NB4 (cell line): ENCODE data around the gene RYR2.

ENCODE experiments used
- DNase-seq: peaks from one replicate; pipeline ENCODE4 v3.0.0; 2010; ENCODE audit warnings: low read depth
- H3K4me3 ChIP-seq: one replicate; pipeline ENCODE4 v1.5.1; 2011; ENCODE audit warnings: mild to moderate bottlenecking, low read depth, low read length, moderate library complexity
- MYC ChIP-seq: IDR thresholded peaks from 2 replicates; pipeline ENCODE4 v1.6.1; 2011; ENCODE audit warnings: low read depth, low read length
- POLR2A ChIP-seq: IDR thresholded peaks from 2 replicates; pipeline ENCODE4 v1.6.1; 2011; ENCODE audit warnings: mild to moderate bottlenecking; ENCODE audit not compliant: insufficient read length; ENCODE audit errors: extremely low read depth
- TF ChIP-seq, protein P1 (sequence below): IDR thresholded peaks from one replicate; pipeline ENCODE4 v1.5.1; 2012; ENCODE audit warnings: low read depth, low read length
- TF ChIP-seq, protein P2 (sequence below): IDR thresholded peaks from 2 replicates; pipeline ENCODE4 v1.6.1; 2011; ENCODE audit warnings: low read depth, low read length

RYR2 gene

DNA sequence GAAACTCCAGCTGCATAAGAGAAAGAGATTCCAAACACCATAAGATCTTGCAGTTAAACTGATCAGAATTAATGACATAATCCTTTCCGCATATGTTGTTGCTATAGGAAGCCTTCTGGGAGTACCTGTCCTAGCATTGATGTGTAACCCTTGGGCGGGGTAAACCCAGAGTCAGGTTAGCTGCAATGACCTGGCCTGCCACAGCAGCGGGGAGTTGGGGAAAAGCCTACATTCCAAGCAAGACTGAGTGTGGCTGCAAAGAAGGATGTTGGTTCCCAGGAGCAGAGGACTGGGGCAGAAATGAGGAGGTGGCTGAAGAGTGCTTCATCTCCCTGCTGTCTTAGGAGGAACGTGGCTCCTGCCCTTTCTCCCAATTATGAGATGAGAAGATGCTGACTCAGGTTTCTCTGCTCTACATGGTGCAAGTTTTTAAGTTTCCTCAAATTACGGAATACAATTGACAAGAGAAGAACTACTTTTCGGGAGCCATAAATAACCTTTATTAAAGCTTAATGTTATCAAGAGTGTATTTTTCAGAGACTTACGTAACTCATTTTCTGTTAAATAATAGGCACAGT lies 142.1 kb downstream of the RYR2 start:
- no peak for DNase-seq
- no peak overlapping the region for H3K4me3 ChIP-seq
- TF ChIP-seq, protein P1, sequence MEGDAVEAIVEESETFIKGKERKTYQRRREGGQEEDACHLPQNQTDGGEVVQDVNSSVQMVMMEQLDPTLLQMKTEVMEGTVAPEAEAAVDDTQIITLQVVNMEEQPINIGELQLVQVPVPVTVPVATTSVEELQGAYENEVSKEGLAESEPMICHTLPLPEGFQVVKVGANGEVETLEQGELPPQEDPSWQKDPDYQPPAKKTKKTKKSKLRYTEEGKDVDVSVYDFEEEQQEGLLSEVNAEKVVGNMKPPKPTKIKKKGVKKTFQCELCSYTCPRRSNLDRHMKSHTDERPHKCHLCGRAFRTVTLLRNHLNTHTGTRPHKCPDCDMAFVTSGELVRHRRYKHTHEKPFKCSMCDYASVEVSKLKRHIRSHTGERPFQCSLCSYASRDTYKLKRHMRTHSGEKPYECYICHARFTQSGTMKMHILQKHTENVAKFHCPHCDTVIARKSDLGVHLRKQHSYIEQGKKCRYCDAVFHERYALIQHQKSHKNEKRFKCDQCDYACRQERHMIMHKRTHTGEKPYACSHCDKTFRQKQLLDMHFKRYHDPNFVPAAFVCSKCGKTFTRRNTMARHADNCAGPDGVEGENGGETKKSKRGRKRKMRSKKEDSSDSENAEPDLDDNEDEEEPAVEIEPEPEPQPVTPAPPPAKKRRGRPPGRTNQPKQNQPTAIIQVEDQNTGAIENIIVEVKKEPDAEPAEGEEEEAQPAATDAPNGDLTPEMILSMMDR, result no peak
- TF ChIP-seq, protein P2, sequence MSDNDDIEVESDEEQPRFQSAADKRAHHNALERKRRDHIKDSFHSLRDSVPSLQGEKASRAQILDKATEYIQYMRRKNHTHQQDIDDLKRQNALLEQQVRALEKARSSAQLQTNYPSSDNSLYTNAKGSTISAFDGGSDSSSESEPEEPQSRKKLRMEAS, result no peak
- TF ChIP-seq POLR2A (no peak), MYC (no peak)

DNA sequence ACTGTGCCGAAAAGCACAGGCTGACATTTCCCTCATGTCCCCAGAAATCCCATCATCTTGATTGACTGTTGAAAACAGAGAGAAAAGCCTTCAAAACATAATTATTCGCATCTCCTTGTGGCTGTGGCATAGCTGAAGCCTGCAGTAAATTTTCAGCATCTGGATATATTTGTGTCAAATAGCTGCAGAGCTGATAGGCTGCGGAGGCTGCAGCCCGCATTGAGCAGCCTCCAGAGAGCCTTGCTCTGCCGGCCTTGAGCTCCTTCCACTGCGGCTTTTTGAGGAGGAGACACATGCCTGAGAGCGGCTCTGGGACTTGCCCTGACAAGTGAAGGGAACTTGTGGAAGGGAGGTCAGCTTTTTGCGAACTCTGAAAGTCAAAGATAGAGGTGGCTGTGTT lies 144.7 kb downstream of the RYR2 start:
- TF ChIP-seq, protein P2, result no peak
- no peak for TF ChIP-seq POLR2A
- TF ChIP-seq MYC, result no peak
- TF ChIP-seq, protein P1, result no peak
- DNase-seq, result no peak
- H3K4me3 ChIP-seq, result no peak overlapping the region

DNA sequence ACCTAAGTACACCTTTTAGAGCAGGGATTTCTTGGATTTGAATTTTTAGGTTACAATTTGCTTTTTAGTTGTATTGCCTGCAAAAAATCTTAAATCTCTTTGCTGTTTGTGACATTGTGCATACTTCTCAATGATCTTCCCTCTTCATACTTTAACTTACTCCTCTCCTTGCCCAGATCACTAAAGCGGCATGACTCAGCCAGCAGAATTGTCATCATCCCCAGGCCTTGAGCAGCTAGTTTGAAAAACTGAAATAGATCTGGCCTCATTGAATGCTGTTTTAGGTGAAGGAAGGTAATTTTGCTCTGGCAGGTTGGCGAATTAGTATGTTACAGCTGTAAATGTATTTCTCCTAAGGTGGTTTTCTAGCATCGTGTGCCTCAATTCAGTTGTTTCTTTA lies 145.9 kb downstream of the RYR2 start:
- no peak for DNase-seq
- no peak overlapping the region for H3K4me3 ChIP-seq
- TF ChIP-seq, protein P2, result no peak
- TF ChIP-seq MYC (no peak), POLR2A (no peak)
- TF ChIP-seq, protein P1, result no peak

DNA sequence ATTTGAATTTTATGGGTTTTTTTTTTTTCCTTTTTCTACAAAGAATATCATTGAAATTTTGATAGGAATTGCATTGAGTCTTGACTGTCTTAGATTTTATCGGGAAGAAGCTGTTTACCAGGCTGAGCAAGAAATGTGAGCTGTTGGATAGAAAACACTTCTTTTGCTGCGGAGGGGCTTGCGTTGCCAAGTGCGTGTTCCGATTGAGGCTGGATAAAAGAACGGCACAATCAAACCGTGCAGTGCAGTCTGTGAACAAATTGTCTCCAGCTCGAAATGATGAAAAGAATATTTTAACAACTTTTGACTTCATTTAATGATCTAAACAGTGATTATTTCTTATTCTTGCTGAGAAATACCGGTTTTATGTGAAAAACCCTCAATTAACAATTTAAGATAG lies 149.4 kb downstream of the RYR2 start:
- H3K4me3 ChIP-seq, result no peak overlapping the region
- DNase-seq, result no peak
- TF ChIP-seq POLR2A, result no peak
- TF ChIP-seq, protein P1, result no peak
- no peak for TF ChIP-seq MYC
- TF ChIP-seq, protein P2, result no peak

DNA sequence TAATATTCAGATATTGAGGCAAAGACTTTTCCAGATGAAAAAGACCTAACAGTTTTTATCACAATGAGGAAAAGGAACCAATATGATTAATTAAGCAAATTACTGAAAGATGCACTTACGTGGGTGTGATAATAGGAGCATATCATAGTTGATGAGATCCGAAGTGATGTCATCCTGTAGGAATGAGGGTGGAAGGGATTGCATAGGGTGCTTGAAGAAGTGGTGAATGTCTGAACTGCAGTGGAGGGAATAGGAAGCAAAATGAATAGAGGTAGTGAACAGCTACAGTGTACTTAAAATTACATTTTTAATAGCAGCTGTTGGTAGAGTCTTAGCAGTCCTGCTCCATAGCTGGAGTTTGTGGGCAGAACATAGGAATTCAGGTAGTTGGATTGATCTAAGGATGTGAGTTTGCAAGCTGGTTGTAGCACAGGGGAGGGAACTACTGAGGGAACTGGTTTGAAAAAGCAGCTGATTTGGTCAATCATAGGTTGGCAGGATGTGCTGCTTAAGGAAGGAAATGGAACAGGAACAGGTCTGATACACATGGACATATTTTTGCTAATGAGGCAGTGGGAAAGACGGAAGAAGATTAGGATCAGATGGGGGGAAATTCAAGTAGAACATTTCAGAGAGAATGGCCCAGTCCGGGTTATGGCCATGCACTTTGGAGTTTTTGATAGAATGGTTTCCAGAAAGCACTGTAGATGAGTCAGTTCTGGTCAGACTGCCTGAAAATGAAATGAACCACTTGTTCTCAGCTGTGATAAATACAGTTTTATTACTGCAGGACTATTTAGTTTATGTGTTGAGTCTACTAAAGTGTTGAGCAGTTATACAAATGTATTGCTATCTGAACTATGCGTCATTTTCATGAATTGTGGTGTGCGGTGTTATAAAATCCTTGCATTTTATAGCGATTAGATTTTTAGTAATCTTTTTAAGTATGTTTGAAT lies 155.8 kb downstream of the RYR2 start:
- H3K4me3 ChIP-seq, result no peak overlapping the region
- no peak for DNase-seq
- no peak for TF ChIP-seq MYC
- TF ChIP-seq, protein P1, result no peak
- no peak for TF ChIP-seq POLR2A
- TF ChIP-seq, protein P2, result no peak
